K562 (cell line): ENCODE results near the gene SFI1. TPM values are rescaled to one million over a fixed set of nuclear protein-coding genes. Genes with fewer than 3 reads are reported as not detected.

ENCODE experiments used
- CBX3 ChIP-seq, 2 experiments: IDR thresholded peaks; 1 replicate in 1 of 2; 2 replicates in 1 of 2; pipeline ENCODE4 v1.6.1; 2012; ENCODE audit warnings: inconsistent platforms in 2 of 2, low read length in 2 of 2, borderline replicate concordance in 1 of 2, control low read depth in 1 of 2
- GATAD2B ChIP-seq: fragments of 450-650 bp; IDR thresholded peaks from 2 replicates; pipeline ENCODE4 v1.6.1; 2017; ENCODE audit warnings: mild to moderate bottlenecking, borderline replicate concordance
- HLTF ChIP-seq: fragments of 450-650 bp; IDR thresholded peaks from 2 replicates; pipeline ENCODE4 v1.6.1; 2016
- HNRNPUL1 ChIP-seq: fragments of 200-400 bp; formaldehyde crosslinking; IDR thresholded peaks from 2 replicates; pipeline ENCODE4 v1.6.1; 2017; ENCODE audit warnings: low read length
- HSF4 ChIP-seq: fragments of 250-450 bp; sonication (Bioruptor Pico); IDR thresholded peaks from 2 replicates; pipeline ENCODE4 v2.1.2; 2022; ENCODE audit warnings: mild to moderate bottlenecking, moderate library complexity, borderline replicate concordance
- KLF16 ChIP-seq: IDR thresholded peaks from 2 replicates; pipeline ENCODE4 v1.6.1; 2016; ENCODE audit warnings: antibody characterized with exemption
- MECOM ChIP-seq: fragments of 250-450 bp; sonication (Bioruptor Pico); IDR thresholded peaks from 2 replicates; pipeline ENCODE4 v1.8.0; 2022; ENCODE audit warnings: inconsistent platforms
- MEIS2 ChIP-seq: fragments of 450-650 bp; IDR thresholded peaks from 2 replicates; pipeline ENCODE4 v1.6.1; 2014; ENCODE audit warnings: mild to moderate bottlenecking; ENCODE audit not compliant: partially characterized antibody
- MTA1 ChIP-seq: fragments of 450-650 bp; IDR thresholded peaks from 2 replicates; pipeline ENCODE4 v1.6.1; 2017; ENCODE audit warnings: borderline replicate concordance
- MXD1 ChIP-seq: fragments of 250-450 bp; sonication (Bioruptor Pico); IDR thresholded peaks from 2 replicates; pipeline ENCODE4 v1.8.0; 2021; ENCODE audit warnings: borderline replicate concordance, mild to moderate bottlenecking, moderate library complexity; ENCODE audit not compliant: poor library complexity, severe bottlenecking
- NFXL1 ChIP-seq: fragments of 450-650 bp; formaldehyde crosslinking; IDR thresholded peaks from 2 replicates; pipeline ENCODE4 v1.4.0; 2021; ENCODE audit warnings: mild to moderate bottlenecking
- NR2C2 ChIP-seq, 2 experiments: fragments of 200-800 bp in 1 of 2; sonication (Bioruptor generic) in 1 of 2; sonication (generic) in 1 of 2; formaldehyde crosslinking in 1 of 2; IDR thresholded peaks; 2 replicates each; pipeline versions ENCODE4 v1.6.1 to v1.8.0; 2016 to 2022; ENCODE audit warnings: mild to moderate bottlenecking in 1 of 2, missing compliant biosample characterization in 1 of 2, missing genetic modification characterization in 1 of 2, missing genetic modification reagents in 1 of 2
- NR4A1 ChIP-seq, 2 experiments: fragments of 250-450 bp in 1 of 2; fragments of 450-650 bp in 1 of 2; sonication (Bioruptor Pico) in 1 of 2; IDR thresholded peaks; 2 replicates each; pipeline versions ENCODE4 v1.4.0 to v1.6.1; 2016 to 2020; ENCODE audit warnings: mild to moderate bottlenecking in 2 of 2, missing compliant biosample characterization in 1 of 2, missing genetic modification characterization in 1 of 2, moderate library complexity in 1 of 2
- POLR2AphosphoS2 ChIP-seq: IDR thresholded peaks from 2 replicates; pipeline ENCODE4 v1.6.1; 2012; ENCODE audit warnings: low read length, improper control_type of control experiment
- PURB ChIP-seq: sonication (generic); formaldehyde crosslinking; IDR thresholded peaks from 2 replicates; pipeline ENCODE4 v1.9.0; 2021; ENCODE audit warnings: low read depth, mild to moderate bottlenecking, missing genetic modification reagents
- RBM14 ChIP-seq: fragments of 200-400 bp; formaldehyde crosslinking; IDR thresholded peaks from 2 replicates; pipeline ENCODE4 v1.6.1; 2018; ENCODE audit warnings: low read depth, mild to moderate bottlenecking, low read length, moderate library complexity, borderline replicate concordance; ENCODE audit not compliant: insufficient read depth
- RBM25 ChIP-seq: fragments of 200-400 bp; formaldehyde crosslinking; IDR thresholded peaks from 2 replicates; pipeline ENCODE4 v1.6.1; 2018; ENCODE audit warnings: low read length, low read depth, moderate library complexity; ENCODE audit not compliant: severe bottlenecking
- SNRNP70 ChIP-seq: fragments of 200-400 bp; formaldehyde crosslinking; optimal IDR thresholded peaks from 2 replicates; pipeline ENCODE3; 2017; ENCODE audit warnings: low read depth, low read length
- SOX6 ChIP-seq: fragments of 450-650 bp; IDR thresholded peaks from 2 replicates; pipeline ENCODE4 v1.6.1; 2014; ENCODE audit warnings: mild to moderate bottlenecking
- SRSF7 ChIP-seq: fragments of 200-400 bp; formaldehyde crosslinking; optimal IDR thresholded peaks from 2 replicates; pipeline ENCODE3; 2017; ENCODE audit warnings: mild to moderate bottlenecking, low read depth, low read length
- STAT5A ChIP-seq: IDR thresholded peaks from 2 replicates; pipeline ENCODE4 v1.6.1; 2012; ENCODE audit warnings: low read length, inconsistent platforms, borderline replicate concordance
- TEAD4 ChIP-seq, 2 experiments: sonication (generic) in 1 of 2; formaldehyde crosslinking in 1 of 2; IDR thresholded peaks; 2 replicates each; pipeline versions ENCODE4 v1.6.1 to v1.8.0; 2012 to 2022; ENCODE audit warnings: borderline replicate concordance in 1 of 2, inconsistent platforms in 1 of 2, low read length in 1 of 2, mild to moderate bottlenecking in 1 of 2, missing genetic modification reagents in 1 of 2
- ZBTB12 ChIP-seq: fragments of 250-450 bp; sonication (Bioruptor Pico); IDR thresholded peaks from 2 replicates; pipeline ENCODE4 v1.4.0; 2020
- ZNF184 ChIP-seq: sonication (generic); formaldehyde crosslinking; IDR thresholded peaks from 2 replicates; pipeline ENCODE4 v1.5.0; 2020; ENCODE audit warnings: missing genetic modification reagents
- ZNF217 ChIP-seq: sonication (generic); formaldehyde crosslinking; IDR thresholded peaks from 2 replicates; pipeline ENCODE4 v1.8.0; 2022; ENCODE audit warnings: mild to moderate bottlenecking, missing genetic modification reagents
- ZNF551 ChIP-seq: fragments of 250-450 bp; sonication (Bioruptor Pico); IDR thresholded peaks from 2 replicates; pipeline ENCODE4 v1.5.0; 2021; ENCODE audit warnings: mild to moderate bottlenecking, moderate library complexity
- ZNF707 ChIP-seq: fragments of 250-450 bp; sonication (Bioruptor Pico); conservative IDR thresholded peaks from 2 replicates; pipeline ENCODE4 v1.8.0; 2022; ENCODE audit warnings: inconsistent platforms, mild to moderate bottlenecking, moderate library complexity
- ZNF830 ChIP-seq: fragments of 250-450 bp; sonication (Bioruptor Pico); IDR thresholded peaks from 2 replicates; pipeline ENCODE4 v1.5.0; 2021; ENCODE audit warnings: mild to moderate bottlenecking
- polyA plus RNA-seq, 8 experiments: library from polyadenylated mRNA; depleted of rRNA in 4 of 8; stranded (reverse) in 5 of 8; unstranded in 3 of 8; fragments of >200 nt; fragmentation: Nextera tagmentation in 2 of 8; fragmentation: Illumina TruSeq in 1 of 8; extraction: Ambion mirVana in 2 of 8; extraction: Trizol in 1 of 8; gene quantifications; 2 replicates each; pipeline versions ENCODE4 v1.2.1 to v1.2.3, GENCODE V29; 2011 to 2014; ENCODE audit warnings: inconsistent platforms in 1 of 8, missing spikeins in 1 of 8
- total RNA-seq, 7 experiments: library from RNA; depleted of rRNA in 6 of 7; stranded (reverse); fragments of >200 nt in 6 of 7; fragmentation: Illumina TruSeq in 2 of 7; extraction: Trizol in 2 of 7; gene quantifications; 2 replicates each; pipeline versions ENCODE4 v1.2.1 to v1.2.3, GENCODE V29; 2011 to 2021; ENCODE audit warnings: low replicate concordance in 1 of 7

The SFI1 gene
- total and polyA plus RNA-seq, 9 of the 15 experiments (the other 6 are each of a cell fraction or from before 2014, with no cell fraction given), result 3.0 to 25.6 (median 14.1) TPM

DNA sequence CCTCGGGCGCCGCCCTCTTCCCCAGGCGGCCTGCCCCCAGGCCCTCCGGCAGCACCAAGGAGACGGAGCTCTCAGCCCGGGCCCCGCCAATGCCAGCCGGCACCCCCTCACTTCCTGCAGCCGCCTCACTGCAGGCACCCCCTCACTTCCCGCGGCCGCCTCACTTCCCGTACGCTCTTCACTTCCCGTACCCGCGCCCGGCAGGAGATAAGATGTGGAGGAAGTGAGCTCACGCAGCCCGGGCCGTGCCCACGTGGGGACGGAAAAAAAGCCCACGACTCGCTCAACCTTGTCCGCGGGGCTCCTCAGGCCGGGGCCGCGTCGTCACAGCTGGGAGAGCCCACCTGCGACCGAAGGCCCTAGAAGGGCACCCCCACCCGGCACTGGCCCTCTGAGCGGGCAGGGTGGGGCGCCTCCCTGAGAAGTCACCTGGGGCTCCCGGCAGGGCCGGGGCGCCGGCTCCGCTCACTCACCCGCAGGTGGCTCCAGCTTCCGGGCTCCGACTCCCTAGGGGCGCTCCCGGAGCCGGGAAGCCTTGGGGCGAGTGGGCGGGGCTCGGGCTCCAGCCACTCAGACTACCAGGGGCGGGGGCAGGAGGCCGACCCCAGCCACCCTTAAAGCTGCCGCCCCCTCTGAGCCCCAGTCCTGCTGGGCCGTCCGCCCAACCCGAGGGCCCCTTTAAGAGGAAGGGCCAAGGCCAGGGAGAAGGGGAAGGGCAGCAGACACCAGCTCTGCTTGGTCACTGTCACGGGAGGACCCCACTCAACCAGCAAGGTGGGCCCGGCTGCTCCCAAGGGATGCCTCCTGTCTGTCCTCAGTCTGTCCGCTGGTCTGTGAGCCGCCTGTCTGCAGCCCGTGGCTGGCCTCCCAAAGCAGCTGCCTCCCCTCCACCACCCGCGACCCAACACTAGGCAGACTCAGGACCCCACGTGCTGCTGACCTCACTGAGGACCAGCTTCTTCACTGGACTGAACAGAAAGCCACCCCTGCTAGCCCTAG, 134.3 kb downstream of the SFI1 start (continued):
- TF ChIP-seq ZBTB12 (CRISPR knock-in tag) (no peak), SNRNP70 (no peak), CBX3 (IDR thresholded peaks at IDR 0.05; ENCODE audit: borderline replicate concordance in 1 of 2, low read length in 2 of 2) (no peak), GATAD2B (0 out of 2 replicates have a peak, but pooled peaks have one; percentile 40), ZNF217 (CRISPR knock-in tag) (no peak), MXD1 (CRISPR knock-in tag) (peak; percentile 56), PURB (no peak), ZNF707 (no peak), NFXL1 (CRISPR knock-in tag) (no peak), ZNF184 (CRISPR knock-in tag) (no peak), NR4A1 (CRISPR knock-in tag; IDR thresholded peaks at IDR 0.05) (no peak), NR4A1 (tag; IDR thresholded peaks at IDR 0.05) (no peak), MTA1 (no peak), ZNF830 (no peak), HLTF (no peak), ZNF551 (CRISPR knock-in tag) (no peak), RBM25 (no peak), HNRNPUL1 (no peak), NR2C2 (CRISPR knock-in tag; IDR thresholded peaks at IDR 0.05) (no peak), NR2C2 (tag; IDR thresholded peaks at IDR 0.05) (no peak), RBM14 (0 out of 2 replicates have a peak, but pooled peaks have one; percentile 65), HSF4 (CRISPR knock-in tag) (no peak), SOX6 (no peak), SRSF7 (no peak), MECOM (CRISPR knock-in tag) (no peak), KLF16 (no peak), STAT5A (no peak), MEIS2 (no peak), POLR2AphosphoS2 (no peak), TEAD4 (IDR thresholded peaks at IDR 0.05; ENCODE audit: low read length) (no peak), TEAD4 (CRISPR knock-in tag; IDR thresholded peaks at IDR 0.05; ENCODE audit: borderline replicate concordance) (no peak)
